Measurements from ENCODE around the gene F2RL2. TPM values are rescaled to one million over a fixed set of nuclear protein-coding genes. Genes with fewer than 3 reads are reported as not detected.

F2RL2 gene
- total RNA-seq, 3 donors from 2014 or later = under 0.01 to 3.4 (median 2.9) TPM

DNA sequence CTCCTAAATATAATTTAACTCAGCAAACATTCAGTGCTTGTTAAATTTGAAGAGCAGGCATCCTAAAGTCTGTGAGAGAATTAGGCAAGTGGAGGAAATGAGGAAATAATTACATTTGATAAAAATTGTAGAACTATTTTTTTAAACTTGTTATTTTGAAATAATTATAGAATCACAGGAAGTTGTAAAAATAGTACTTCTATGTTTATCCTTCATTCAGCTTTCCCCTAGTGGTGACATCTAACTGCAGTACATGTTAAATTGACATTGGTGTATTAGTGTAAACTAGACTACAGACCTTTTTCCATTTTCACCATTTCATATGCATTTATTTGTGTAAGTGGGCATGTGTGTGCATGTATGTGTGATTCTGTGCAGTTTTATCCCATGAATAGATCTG lies 51.6 kb downstream of the F2RL2 start:
- Histone ChIP-seq H3K27me3 (no peaks in the 10 kb centered on the region), H3K4me1 (no peaks in the 10 kb centered on the region), H3K27ac (no peak overlapping the region), H3K9me3 (no peaks in the 10 kb centered on the region), H3K4me3 (no peak overlapping the region), H3K36me3 (no peaks in the 10 kb centered on the region)
- DNase-seq (ENCODE audit: low spot score in 2 of 2) = no peak
- intact Hi-C loops (cut with DNase I; ENCODE audit: low total_unique reads) = no loop called here
- no peak for TF ChIP-seq POLR2AphosphoS5 (IDR thresholded peaks at IDR 0.05)
- TF ChIP-seq, protein P1, sequence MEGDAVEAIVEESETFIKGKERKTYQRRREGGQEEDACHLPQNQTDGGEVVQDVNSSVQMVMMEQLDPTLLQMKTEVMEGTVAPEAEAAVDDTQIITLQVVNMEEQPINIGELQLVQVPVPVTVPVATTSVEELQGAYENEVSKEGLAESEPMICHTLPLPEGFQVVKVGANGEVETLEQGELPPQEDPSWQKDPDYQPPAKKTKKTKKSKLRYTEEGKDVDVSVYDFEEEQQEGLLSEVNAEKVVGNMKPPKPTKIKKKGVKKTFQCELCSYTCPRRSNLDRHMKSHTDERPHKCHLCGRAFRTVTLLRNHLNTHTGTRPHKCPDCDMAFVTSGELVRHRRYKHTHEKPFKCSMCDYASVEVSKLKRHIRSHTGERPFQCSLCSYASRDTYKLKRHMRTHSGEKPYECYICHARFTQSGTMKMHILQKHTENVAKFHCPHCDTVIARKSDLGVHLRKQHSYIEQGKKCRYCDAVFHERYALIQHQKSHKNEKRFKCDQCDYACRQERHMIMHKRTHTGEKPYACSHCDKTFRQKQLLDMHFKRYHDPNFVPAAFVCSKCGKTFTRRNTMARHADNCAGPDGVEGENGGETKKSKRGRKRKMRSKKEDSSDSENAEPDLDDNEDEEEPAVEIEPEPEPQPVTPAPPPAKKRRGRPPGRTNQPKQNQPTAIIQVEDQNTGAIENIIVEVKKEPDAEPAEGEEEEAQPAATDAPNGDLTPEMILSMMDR (IDR thresholded peaks at IDR 0.05) = peak in 1 of 3 donors; percentile 10

DNA sequence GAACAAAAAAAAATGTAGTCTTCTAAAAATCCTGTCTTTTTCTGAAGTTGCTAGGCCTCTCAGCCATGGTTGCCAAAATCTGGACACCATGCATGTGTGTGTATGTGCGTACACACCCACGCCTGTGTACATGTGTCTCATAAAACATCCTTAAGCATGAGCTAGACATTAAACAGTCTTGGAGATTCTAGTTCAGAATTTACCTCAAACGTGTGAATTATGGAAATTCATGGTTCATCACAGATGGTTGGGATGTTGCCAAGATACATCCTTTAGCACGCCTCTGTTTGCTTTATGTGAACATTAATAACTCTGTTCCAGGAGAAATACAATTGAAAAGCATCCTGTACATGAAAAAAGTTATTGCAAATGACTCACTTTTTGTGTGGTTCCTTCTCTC lies 53.0 kb downstream of the F2RL2 start:
- Histone ChIP-seq H3K27me3 (no peaks in the 10 kb centered on the region), H3K4me3 (no peak overlapping the region), H3K9me3 (no peaks in the 10 kb centered on the region), H3K27ac (no peak overlapping the region), H3K36me3 (no peaks in the 10 kb centered on the region), H3K4me1 (no peaks in the 10 kb centered on the region)
- DNase-seq (ENCODE audit: low spot score in 2 of 2) = no peak
- TF ChIP-seq, protein P1 (IDR thresholded peaks at IDR 0.05) = no peak
- no peak for TF ChIP-seq POLR2AphosphoS5 (IDR thresholded peaks at IDR 0.05)
- no peak for TF ChIP-seq POLR2A (IDR thresholded peaks at IDR 0.05)
- intact Hi-C loops (cut with DNase I; ENCODE audit: low total_unique reads) = no loop called here

Other genes with a start within 250 kb of the F2RL2 start
- gene IQGAP2, start 220.1 kb downstream of the F2RL2 start, total RNA-seq = 10 to 100 TPM; 31.7 to 70.2 (median 44.6) TPM
- 10 to 100 TPM; 15.1 to 39.4 (median 27.2) TPM for gene F2R, start 92.7 kb upstream of the F2RL2 start, total RNA-seq
- gene F2RL1, start 195.6 kb upstream of the F2RL2 start, total RNA-seq = 10 to 100 TPM in 1 of 3 donors, 1 to 10 TPM in 1, under 1 TPM in 1; 0.64 to 13.8 (median 5.6) TPM
- 1 to 10 TPM in 1 of 3 donors, under 1 TPM in 1, not detected in 1; 0.33 to 1.0 TPM for gene S100Z, start 226.6 kb upstream of the F2RL2 start, total RNA-seq